ENCODE results near the gene NECTIN4. TPM values are rescaled to one million over a fixed set of nuclear protein-coding genes. Genes with fewer than 3 reads are reported as not detected.

The NECTIN4 gene
- total RNA-seq, 2 experiments from 2014 or later = not detected

DNA sequence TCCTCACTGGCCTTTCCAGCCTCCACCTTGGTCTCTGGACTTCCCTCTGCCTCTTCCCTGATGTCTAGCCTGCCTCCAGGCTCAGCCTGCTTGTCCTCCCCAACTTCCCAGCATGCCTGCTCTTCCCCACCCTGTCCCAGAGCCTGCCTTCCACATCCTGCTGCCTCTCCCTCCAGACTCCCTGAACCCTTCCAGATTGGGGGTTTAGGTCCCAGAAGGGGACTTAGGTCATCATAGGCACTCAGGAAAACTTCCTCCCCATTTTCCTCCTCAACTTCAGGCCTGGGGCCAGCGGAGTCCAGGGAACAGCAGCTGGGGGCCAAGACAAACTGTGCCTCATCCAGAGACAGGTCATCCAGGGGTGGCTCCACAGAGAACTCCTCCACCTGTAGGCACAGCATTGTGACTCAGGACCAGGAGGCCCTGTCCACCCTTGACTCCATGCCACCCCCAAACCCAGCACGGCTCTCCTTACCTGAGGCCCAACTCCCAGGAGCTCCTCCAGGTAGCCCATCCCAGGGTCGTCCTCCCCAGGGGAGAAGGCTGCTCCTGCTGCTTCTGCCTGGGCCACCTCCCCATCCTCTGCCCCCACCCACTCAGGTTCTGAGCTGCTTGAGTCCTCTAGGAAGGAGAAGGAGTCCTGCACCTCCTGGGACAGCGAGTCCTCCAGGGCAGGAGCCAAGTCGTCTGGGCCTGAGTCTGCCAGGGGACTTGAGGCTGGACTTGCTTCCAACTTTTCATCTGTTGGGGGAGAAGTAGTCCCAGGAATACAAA, 40.2 kb downstream of the NECTIN4 start:
- H2AFZ ChIP-seq (ENCODE audit: low read length) = no peak overlapping the region

DNA sequence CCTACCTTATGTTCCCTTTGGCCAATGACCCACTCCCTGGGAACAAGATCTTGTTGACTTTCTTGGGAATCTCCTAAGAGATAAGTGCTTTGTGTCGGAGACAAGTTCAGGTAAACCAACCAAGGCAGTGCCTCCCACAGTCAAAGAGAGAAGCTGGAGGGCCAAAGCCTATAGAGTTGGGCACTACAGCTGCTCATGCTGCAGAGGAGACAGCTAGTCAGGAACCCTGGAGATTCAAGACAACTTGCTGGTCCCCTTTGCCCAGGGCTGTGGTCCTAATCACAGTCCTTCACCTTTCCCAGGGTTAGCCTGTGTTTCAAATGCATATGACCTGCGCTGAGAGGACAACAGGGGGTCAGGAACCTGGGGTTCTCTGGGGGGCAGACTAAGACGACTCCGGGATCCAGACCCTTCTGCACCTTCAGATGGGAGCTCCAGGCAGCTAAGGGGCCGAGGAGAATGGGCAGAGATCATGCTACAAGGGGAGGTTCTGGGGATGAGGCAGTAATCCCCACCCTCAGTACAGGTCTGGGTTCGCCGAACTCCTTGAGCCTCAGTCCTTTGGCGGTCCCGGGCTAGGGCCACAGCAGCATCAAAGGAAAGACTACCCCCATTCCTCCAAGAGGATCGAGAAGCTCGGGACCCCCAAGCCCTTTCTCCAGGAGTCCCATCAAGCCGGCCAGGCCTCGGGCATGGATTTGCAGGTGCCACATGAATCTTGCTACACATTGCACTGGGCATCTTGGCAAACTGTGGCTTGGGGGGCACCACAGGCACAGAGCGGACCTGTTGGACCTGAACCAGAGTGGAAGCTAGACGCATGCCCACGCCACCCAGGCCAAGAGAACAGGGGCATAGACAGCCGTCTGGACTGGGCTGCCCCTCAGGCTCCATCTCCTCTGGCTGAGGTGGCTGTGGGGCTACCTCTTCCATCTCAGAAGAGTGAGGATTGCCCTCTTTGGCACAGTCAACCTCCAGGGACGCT, 41.6 kb downstream of the NECTIN4 start:
- H3K79me2 ChIP-seq (ENCODE audit: insufficient read depth, low read depth, low read length) = peaks cover 18% of the 10 kb centered on the region; the same call in 1 of the 2 replicates
- ChIA-PET CTCF (ENCODE audit: unreplicated experiment) (interaction anchor here (0.5 to 1.4 kb wide), 4 partner anchors 13 to 925 kb away, joined by 3 to 4 read pairs (median 4); partner anchors contain the start of genes ARHGAP30 and PPOX), POLR2A (interaction anchor here (0.7 to 5.0 kb wide), 9 partner anchors 9 to 106 kb away, joined by 3 to 42 read pairs (median 7); partner anchors contain the start of genes ARHGAP30, F11R, NIT1 and PFDN2)
- peak overlapping the region; percentile 87 for H3K4me2 ChIP-seq (ENCODE audit: low read length)
- H3K9me3 ChIP-seq (ENCODE audit: low read length) = no peaks in the 10 kb centered on the region
- BruUV-seq (replicated peaks) = no TSS peak
- H3K36me3 ChIP-seq (ENCODE audit: insufficient read depth, low read length) = peaks cover 64% of the 10 kb centered on the region
- no peaks in the 10 kb centered on the region for H3K9me2 ChIP-seq (ENCODE audit: insufficient read depth, low read length)
- peaks cover 40% of the 10 kb centered on the region for H3K4me1 ChIP-seq (ENCODE audit: insufficient read depth, low read length, poor library complexity, severe bottlenecking)
- intact Hi-C loops (cut with micrococcal nuclease; ENCODE audit: unreplicated experiment) = no loop called here
- DNase-seq (ENCODE audit: low spot score) = no peak
- peak overlapping the region; percentile 92 for H3K27ac ChIP-seq (ENCODE audit: low read depth, low read length, poor library complexity, severe bottlenecking)
- no peak overlapping the region for H2AFZ ChIP-seq (ENCODE audit: low read length)
- H3K4me3 ChIP-seq (ENCODE audit: low read depth, low read length, poor library complexity, severe bottlenecking) = peak overlapping the region; percentile 81
- no peaks in the 10 kb centered on the region for H4K20me1 ChIP-seq (ENCODE audit: insufficient read depth, low read length)
- TF ChIP-seq EZH2phosphoT487 (IDR thresholded peaks at IDR 0.05; ENCODE audit: borderline replicate concordance, low read depth, low read length) (no peak), CTCF (conservative IDR thresholded peaks at IDR 0.05; ENCODE audit: low read length) (no peak)

More for the DNA sequence above, 40.2 kb downstream of the NECTIN4 start:
- TF ChIP-seq EZH2phosphoT487 (IDR thresholded peaks at IDR 0.05; ENCODE audit: borderline replicate concordance, low read depth, low read length) (no peak), CTCF (conservative IDR thresholded peaks at IDR 0.05; ENCODE audit: low read length) (no peak)
- H3K9me3 ChIP-seq (ENCODE audit: low read length) = no peaks in the 10 kb centered on the region
- peaks cover 26% of the 10 kb centered on the region for H3K4me1 ChIP-seq (ENCODE audit: insufficient read depth, low read length, poor library complexity, severe bottlenecking)
- intact Hi-C loops (cut with micrococcal nuclease; ENCODE audit: unreplicated experiment) = no loop called here
- no peak for DNase-seq (ENCODE audit: low spot score)
- ChIA-PET POLR2A (interaction anchor here (1.4 kb wide), 1 partner anchor 19 kb away, joined by 4 read pairs; no protein-coding TSS in a partner anchor), CTCF (ENCODE audit: unreplicated experiment) (interaction anchor here (0.6 kb wide), 1 partner anchor 256 kb away, joined by 7 read pairs; no protein-coding TSS in a partner anchor)
- no peaks in the 10 kb centered on the region for H3K9me2 ChIP-seq (ENCODE audit: insufficient read depth, low read length)
- H4K20me1 ChIP-seq (ENCODE audit: insufficient read depth, low read length) = no peaks in the 10 kb centered on the region
- H3K4me2 ChIP-seq (ENCODE audit: low read length) = no peak overlapping the region
- H3K36me3 ChIP-seq (ENCODE audit: insufficient read depth, low read length) = peaks cover 71% of the 10 kb centered on the region
- H3K27ac ChIP-seq (ENCODE audit: low read depth, low read length, poor library complexity, severe bottlenecking) = no peak overlapping the region
- peaks cover 6% of the 10 kb centered on the region; the same call in 1 of the 2 replicates for H3K79me2 ChIP-seq (ENCODE audit: insufficient read depth, low read depth, low read length)
- no TSS peak for BruUV-seq (replicated peaks)
- H3K4me3 ChIP-seq (ENCODE audit: low read depth, low read length, poor library complexity, severe bottlenecking) = no peak overlapping the region
